A204.1 (cell line): ENCODE measurements around the gene MAP3K14.

Experiments
- FAIRE-seq: peaks from 2 replicates; lab custom pipeline; 2012; peaks lifted over from hg19 to GRCh38; lab: Jason Lieb, UNC

MAP3K14 gene

DNA sequence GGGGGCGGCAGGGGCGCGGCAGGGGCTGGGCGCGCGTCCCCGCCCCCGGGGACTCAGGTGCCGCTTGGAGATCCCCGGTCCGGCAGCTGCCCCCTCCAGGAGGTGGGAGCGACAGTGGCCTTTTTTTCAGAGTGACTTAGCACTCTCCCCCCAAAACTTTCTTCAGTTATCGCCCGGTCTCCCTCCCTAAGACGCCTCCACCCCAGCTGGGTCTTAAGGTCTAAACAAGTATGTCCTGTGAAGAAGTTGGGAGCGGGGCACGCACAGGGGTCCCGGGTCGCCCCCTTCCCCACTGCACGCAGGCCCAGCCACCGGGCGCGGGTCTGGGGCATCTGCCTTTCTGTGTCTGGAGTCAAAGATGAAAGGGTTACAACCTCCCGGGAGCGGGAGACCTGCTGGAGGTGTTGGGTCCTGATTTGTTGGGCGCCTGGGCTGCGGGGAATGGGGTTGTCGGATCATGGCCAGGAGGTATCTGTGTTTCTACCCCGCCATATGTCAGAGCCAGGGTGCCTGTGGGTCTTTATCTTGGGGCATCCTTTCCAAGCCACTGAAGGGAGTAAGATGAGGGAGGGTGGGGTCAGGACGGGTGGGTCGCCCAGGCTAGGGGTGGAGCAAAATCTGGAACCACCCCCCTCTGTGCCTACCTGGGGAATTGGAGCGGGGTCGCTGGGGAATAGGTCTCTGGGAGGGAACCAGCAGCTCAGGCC, 94.4 kb downstream of the MAP3K14 start:
- no peak for FAIRE-seq

GRCh38 chr17:45222014-45222288, 94.9 kb downstream of the MAP3K14 start:
- no peak for FAIRE-seq

GRCh38 chr17:45221081-45222013, 95.5 kb downstream of the MAP3K14 start, which contains the start of gene FMNL1:
FMNL1 (plus strand) TSS chr17:45221885; CDS start chr17:45222125, 240 bp downstream.
- no peak for FAIRE-seq

- no peak for FAIRE-seq
Measured at GRCh38 chr17:45220079-45220478, 96.7 kb downstream of the MAP3K14 start.

- peak; percentile 94 for FAIRE-seq
Measured at GRCh38 chr17:45218895-45219661, 97.7 kb downstream of the MAP3K14 start.
